HepG2 (cell line): ENCODE results near the gene HES2. TPM values are rescaled to one million over a fixed set of nuclear protein-coding genes. Genes with fewer than 3 reads are reported as not detected.

ENCODE experiments used
- MED13 ChIP-seq: sonication (generic); formaldehyde crosslinking; IDR thresholded peaks from 2 replicates; pipeline ENCODE4 v1.5.0; 2020; ENCODE audit warnings: missing genetic modification reagents
- POLR2G ChIP-seq: fragments of 200-400 bp; formaldehyde crosslinking; IDR thresholded peaks from 2 replicates; pipeline ENCODE4 v1.6.1; 2018; ENCODE audit warnings: mild to moderate bottlenecking, low read depth, low read length, moderate library complexity
- SAP130 ChIP-seq: IDR thresholded peaks from 2 replicates; pipeline ENCODE4 v1.6.1; 2016; ENCODE audit warnings: low read depth
- polyA plus RNA-seq, 8 experiments: library from polyadenylated mRNA; depleted of rRNA in 3 of 8; stranded (reverse) in 7 of 8; unstranded in 1 of 8; fragments of >200 nt; fragmentation: Illumina TruSeq in 4 of 8; extraction: Trizol in 4 of 8; gene quantifications; 2 replicates each; pipeline versions ENCODE4 v1.2.1 to v1.2.3, GENCODE V29; 2011 to 2016; ENCODE audit warnings: low read depth in 4 of 8, missing spikeins in 1 of 8, mixed read lengths in 1 of 8; ENCODE audit not compliant: insufficient read depth in 1 of 8
- total RNA-seq, 5 experiments: library from RNA; depleted of rRNA; stranded (reverse); fragments of >200 nt; fragmentation: Illumina TruSeq; extraction: Trizol; gene quantifications; 2 replicates each; pipeline ENCODE4 v1.2.3, GENCODE V29; 2016; ENCODE audit warnings: low read depth in 1 of 5
- TF ChIP-seq, protein P1 (sequence below): sonication (generic); formaldehyde crosslinking; IDR thresholded peaks from 2 replicates; pipeline ENCODE4 v1.5.0; 2020; ENCODE audit warnings: mild to moderate bottlenecking, missing genetic modification reagents, borderline replicate concordance

HES2 gene
- total and polyA plus RNA-seq, 2 of the 13 experiments (the other 11 are each of a cell fraction or from before 2014, with no cell fraction given) = 0.11 to 0.17 TPM

DNA sequence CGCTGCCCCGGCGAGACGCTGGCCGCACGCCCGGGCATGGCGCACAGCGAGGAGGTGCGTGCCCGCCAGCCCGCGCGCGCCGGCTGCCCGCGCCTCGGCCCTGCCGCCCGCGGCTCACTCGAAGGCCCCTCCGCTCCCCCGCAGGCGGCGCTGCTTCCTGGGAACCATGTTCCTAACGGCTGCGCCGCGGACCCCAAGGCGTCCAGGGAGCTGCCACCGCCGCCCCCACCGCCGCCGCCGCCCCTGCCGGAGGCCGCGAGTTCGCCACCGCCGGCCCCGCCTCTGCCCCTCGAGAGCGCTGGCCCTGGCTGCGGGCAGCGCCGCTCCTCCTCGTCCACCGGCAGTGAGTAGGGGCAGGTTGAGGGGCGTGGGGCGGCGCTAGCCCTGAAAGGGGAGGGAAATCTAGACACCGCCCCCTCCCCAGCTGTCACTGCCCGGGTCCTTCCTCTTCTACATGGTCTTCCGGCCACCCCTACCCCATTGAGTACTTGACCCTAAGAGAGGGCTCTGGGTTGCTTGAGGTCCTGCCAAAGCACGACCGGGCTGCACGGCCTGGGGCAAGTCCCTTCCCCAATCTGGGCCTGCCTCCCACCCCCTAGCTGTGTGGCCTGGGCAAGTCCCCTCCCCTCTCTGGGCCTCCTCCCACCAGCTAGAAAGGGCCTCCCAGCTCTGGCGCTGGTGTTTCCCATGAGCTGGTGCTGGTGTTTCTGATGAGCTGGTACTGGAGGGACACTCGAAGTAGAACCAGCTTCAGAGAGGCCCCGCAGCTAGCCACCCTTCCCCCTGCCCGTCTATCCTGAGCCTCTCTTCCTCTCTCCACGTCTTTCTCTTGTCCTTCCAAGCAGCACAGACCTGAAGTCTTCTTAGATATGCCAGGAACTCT, 29.3 kb upstream of the HES2 start (continued):
- TF ChIP-seq MED13 (CRISPR knock-in tag) = 0 out of 2 replicates have a peak, but pooled peaks have one; percentile 27
- TF ChIP-seq SAP130 = peak; percentile 62; the same call in 1 of the 2 replicates
- TF ChIP-seq, protein P1, sequence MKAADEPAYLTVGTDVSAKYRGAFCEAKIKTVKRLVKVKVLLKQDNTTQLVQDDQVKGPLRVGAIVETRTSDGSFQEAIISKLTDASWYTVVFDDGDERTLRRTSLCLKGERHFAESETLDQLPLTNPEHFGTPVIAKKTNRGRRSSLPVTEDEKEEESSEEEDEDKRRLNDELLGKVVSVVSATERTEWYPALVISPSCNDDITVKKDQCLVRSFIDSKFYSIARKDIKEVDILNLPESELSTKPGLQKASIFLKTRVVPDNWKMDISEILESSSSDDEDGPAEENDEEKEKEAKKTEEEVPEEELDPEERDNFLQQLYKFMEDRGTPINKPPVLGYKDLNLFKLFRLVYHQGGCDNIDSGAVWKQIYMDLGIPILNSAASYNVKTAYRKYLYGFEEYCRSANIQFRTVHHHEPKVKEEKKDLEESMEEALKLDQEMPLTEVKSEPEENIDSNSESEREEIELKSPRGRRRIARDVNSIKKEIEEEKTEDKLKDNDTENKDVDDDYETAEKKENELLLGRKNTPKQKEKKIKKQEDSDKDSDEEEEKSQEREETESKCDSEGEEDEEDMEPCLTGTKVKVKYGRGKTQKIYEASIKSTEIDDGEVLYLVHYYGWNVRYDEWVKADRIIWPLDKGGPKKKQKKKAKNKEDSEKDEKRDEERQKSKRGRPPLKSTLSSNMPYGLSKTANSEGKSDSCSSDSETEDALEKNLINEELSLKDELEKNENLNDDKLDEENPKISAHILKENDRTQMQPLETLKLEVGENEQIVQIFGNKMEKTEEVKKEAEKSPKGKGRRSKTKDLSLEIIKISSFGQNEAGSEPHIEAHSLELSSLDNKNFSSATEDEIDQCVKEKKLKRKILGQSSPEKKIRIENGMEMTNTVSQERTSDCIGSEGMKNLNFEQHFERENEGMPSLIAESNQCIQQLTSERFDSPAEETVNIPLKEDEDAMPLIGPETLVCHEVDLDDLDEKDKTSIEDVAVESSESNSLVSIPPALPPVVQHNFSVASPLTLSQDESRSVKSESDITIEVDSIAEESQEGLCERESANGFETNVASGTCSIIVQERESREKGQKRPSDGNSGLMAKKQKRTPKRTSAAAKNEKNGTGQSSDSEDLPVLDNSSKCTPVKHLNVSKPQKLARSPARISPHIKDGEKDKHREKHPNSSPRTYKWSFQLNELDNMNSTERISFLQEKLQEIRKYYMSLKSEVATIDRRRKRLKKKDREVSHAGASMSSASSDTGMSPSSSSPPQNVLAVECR (CRISPR knock-in tag) = peak; percentile 39; the same call in 1 of the 2 replicates
- TF ChIP-seq POLR2G = peak; percentile 52; the same call in 1 of the 2 replicates
